Glutamatergic neuron (in vitro differentiated cells): ENCODE data around the gene TMEM35B. TPM values are rescaled to one million over a fixed set of nuclear protein-coding genes. Genes with fewer than 3 reads are reported as not detected.
"Not testable (repeated sequence)": the region's sequence is repeated elsewhere in the genome, so short reads cannot be mapped to it uniquely, and the experiment has no call there.

Source experiments
- DNase-seq: peaks from one replicate; pipeline ENCODE4 v3.0.0; 2022
- H3K27ac Mint-ChIP-seq: one replicate; pipeline ENCODE4 v1.8.0; 2020; ENCODE audit warnings: mild to moderate bottlenecking, mixed read lengths, inconsistent platforms; ENCODE audit not compliant: unreplicated experiment
- H3K27me3 Mint-ChIP-seq: one replicate; pipeline ENCODE4 v1.8.0; 2020; ENCODE audit warnings: mild to moderate bottlenecking, moderate library complexity, mixed read lengths, inconsistent platforms; ENCODE audit not compliant: unreplicated experiment
- H3K36me3 Mint-ChIP-seq: one replicate; pipeline ENCODE4 v1.8.0; 2020; ENCODE audit warnings: mild to moderate bottlenecking, mixed read lengths, inconsistent platforms; ENCODE audit not compliant: unreplicated experiment
- H3K4me1 Mint-ChIP-seq: one replicate; pipeline ENCODE4 v1.8.0; 2020; ENCODE audit warnings: mild to moderate bottlenecking, low read depth, mixed read lengths, inconsistent platforms; ENCODE audit not compliant: unreplicated experiment
- H3K4me3 Mint-ChIP-seq: one replicate; pipeline ENCODE4 v1.8.0; 2020; ENCODE audit warnings: mild to moderate bottlenecking, mixed read lengths, inconsistent platforms; ENCODE audit not compliant: unreplicated experiment
- H3K9me3 Mint-ChIP-seq: one replicate; pipeline ENCODE4 v1.8.0; 2020; ENCODE audit warnings: mild to moderate bottlenecking, moderate library complexity, mixed read lengths, inconsistent platforms; ENCODE audit not compliant: unreplicated experiment
- total RNA-seq: library from RNA; stranded (reverse); fragmentation: NEBNext Ultra II Directional; extraction: Animal tissue kit (Norgen Biotek cat#: 25700); gene quantifications from one replicate; pipeline ENCODE4 v1.2.1, GENCODE V29; 2021; ENCODE audit not compliant: unreplicated experiment
- TF ChIP-seq, protein P1 (sequence below): fragments of 200-600 bp; sonication (generic); IDR thresholded peaks from one replicate; pipeline ENCODE4 v1.5.0; 2021; ENCODE audit not compliant: partially characterized antibody, unreplicated experiment

The TMEM35B gene
- total RNA-seq, 1 donor from 2014 or later: not detected

DNA sequence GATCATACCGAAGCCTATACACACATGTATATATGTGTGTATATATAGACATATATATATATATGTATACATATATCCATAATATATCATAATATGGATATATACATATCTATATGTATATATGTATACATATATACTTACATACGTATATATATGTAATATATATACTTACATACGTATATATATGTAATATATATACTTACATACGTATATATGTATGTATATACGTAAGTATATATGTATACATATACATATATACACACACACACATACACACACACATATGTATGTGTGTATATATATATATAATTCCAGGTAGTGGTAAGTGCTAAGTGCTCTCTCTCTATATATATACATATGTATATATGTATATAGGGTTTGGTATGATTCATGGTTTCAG is 9.7 kb upstream of the TMEM35B start:
- DNase-seq: no peak
- H3K36me3 Mint-ChIP-seq: no peaks in the 10 kb centered on the region
- no peak overlapping the region for H3K27ac Mint-ChIP-seq
- H3K4me3 Mint-ChIP-seq: no peak overlapping the region
- no peaks in the 10 kb centered on the region for H3K9me3 Mint-ChIP-seq
- TF ChIP-seq, protein P1, sequence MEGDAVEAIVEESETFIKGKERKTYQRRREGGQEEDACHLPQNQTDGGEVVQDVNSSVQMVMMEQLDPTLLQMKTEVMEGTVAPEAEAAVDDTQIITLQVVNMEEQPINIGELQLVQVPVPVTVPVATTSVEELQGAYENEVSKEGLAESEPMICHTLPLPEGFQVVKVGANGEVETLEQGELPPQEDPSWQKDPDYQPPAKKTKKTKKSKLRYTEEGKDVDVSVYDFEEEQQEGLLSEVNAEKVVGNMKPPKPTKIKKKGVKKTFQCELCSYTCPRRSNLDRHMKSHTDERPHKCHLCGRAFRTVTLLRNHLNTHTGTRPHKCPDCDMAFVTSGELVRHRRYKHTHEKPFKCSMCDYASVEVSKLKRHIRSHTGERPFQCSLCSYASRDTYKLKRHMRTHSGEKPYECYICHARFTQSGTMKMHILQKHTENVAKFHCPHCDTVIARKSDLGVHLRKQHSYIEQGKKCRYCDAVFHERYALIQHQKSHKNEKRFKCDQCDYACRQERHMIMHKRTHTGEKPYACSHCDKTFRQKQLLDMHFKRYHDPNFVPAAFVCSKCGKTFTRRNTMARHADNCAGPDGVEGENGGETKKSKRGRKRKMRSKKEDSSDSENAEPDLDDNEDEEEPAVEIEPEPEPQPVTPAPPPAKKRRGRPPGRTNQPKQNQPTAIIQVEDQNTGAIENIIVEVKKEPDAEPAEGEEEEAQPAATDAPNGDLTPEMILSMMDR: no peak
- H3K27me3 Mint-ChIP-seq: no peaks in the 10 kb centered on the region
- no peaks in the 10 kb centered on the region for H3K4me1 Mint-ChIP-seq

DNA sequence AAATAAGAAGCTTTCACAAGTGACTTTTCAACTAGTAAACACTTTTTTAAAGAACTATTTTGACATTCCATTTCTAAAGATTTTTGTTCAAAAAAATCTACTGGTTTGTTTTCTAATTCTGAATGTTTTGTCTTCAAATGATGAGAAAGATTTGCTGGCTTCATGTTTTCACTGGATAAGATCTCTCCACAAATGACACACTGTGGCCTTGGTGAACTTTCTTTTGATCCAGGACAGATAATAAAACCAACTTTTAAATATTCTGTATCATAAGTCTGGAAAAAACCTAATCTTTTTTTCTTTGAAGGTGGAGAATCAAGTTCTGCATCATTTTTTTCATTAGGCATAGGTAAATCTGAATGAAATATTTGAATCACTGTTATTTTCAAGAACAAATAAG is 3.4 kb upstream of the TMEM35B start:
- H3K4me3 Mint-ChIP-seq: no peak overlapping the region
- no peak for DNase-seq
- TF ChIP-seq, protein P1: no peak
- peaks cover 3% of the 10 kb centered on the region for H3K9me3 Mint-ChIP-seq
- peaks cover 3% of the 10 kb centered on the region for H3K27me3 Mint-ChIP-seq
- no peaks in the 10 kb centered on the region for H3K36me3 Mint-ChIP-seq
- no peak overlapping the region for H3K27ac Mint-ChIP-seq
- peaks cover 12% of the 10 kb centered on the region for H3K4me1 Mint-ChIP-seq

DNA sequence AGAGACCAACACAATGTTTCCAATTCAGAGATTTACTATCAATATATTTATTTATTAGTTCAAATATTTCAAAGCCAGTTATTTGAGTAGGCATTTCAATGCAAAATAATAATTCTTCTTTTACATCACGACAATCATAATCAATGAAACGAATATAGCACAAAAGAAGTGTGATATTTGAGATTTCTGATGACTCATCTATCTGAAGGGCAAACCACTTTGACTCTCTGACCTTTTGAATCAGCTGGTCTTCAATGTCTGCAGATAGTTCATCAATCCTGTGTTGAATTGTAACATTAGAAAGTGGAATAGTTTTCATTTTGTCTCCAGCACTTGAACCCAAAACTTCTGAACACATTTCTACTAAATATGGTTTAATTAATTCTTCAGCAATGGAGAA is 3.0 kb upstream of the TMEM35B start:
- peaks cover 3% of the 10 kb centered on the region for H3K27me3 Mint-ChIP-seq
- H3K9me3 Mint-ChIP-seq: peaks cover 3% of the 10 kb centered on the region
- no peaks in the 10 kb centered on the region for H3K36me3 Mint-ChIP-seq
- H3K4me1 Mint-ChIP-seq: peaks cover 13% of the 10 kb centered on the region
- no peak for DNase-seq
- TF ChIP-seq, protein P1: no peak
- H3K4me3 Mint-ChIP-seq: no peak overlapping the region
- no peak overlapping the region for H3K27ac Mint-ChIP-seq

DNA sequence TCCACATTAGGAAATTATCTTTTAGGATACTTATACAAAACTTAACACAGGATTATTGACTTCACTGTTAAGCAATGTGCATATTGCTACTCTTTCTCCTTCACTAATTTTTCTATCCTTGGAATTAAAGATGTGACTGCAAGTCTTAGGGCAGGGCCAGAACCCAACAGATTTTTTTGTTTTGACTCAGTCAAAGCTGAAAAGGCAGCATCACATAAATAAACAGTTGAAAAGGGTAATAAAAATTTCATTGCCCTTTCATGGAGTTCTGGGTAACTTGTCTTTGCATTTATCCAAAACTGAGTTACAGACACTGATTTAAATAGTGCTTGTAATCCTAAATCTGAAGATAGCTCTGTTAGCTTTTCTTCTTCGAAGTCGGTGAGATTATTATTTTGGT is 1.9 kb upstream of the TMEM35B start:
- DNase-seq: no peak
- H3K4me1 Mint-ChIP-seq: peaks cover 17% of the 10 kb centered on the region
- TF ChIP-seq, protein P1: no peak
- H3K27ac Mint-ChIP-seq: no peak overlapping the region
- H3K9me3 Mint-ChIP-seq: peaks cover 8% of the 10 kb centered on the region
- H3K4me3 Mint-ChIP-seq: no peak overlapping the region
- no peaks in the 10 kb centered on the region for H3K36me3 Mint-ChIP-seq
- peaks cover 3% of the 10 kb centered on the region for H3K27me3 Mint-ChIP-seq

DNA sequence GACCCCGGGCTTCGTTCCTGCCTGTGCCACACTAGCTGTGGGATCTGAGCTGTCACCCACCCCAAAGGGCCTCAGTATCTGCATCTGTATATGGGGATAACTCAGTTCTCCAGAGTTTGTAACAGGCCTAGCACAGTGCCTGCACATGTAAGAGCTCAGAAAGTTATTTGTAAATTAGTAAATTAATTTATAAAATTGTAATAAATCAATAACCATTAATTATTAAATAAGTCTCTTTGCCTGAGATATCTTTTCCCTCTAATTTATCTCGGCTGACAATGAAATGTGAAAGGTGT is 410 bp upstream of the TMEM35B start:
- not testable (repeated sequence) for DNase-seq, H3K9me3 Mint-ChIP-seq, H3K36me3 Mint-ChIP-seq, H3K27me3 Mint-ChIP-seq, H3K27ac Mint-ChIP-seq
- peaks cover 17% of the 10 kb centered on the region for H3K4me1 Mint-ChIP-seq
- peak overlapping the region; percentile 79 for H3K4me3 Mint-ChIP-seq

DNA sequence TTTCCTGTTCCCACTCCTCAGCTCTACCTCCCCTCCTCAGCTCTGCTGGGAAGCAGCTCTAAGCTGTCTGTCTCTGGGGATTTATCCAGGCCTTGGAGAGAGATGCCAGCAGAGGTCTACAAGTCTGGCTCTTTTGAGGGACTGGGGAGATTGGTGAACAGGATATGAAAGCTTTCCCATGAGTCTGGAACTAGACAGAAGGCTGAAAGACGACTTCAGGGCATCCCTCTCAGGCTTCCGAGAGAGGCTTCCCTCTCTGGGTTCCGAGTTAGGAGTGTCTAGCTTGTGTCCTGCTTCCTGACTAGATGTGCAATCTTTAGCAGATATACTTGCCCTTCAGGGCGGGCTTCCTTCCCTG is 733 bp downstream of the TMEM35B start:
- Mint-ChIP-seq H3K4me3 (peak overlapping the region; percentile 92), H3K27me3 (peaks cover 5% of the 10 kb centered on the region), H3K9me3 (peaks cover 8% of the 10 kb centered on the region), H3K4me1 (peaks cover 17% of the 10 kb centered on the region), H3K27ac (peak overlapping the region; percentile 90), H3K36me3 (no peaks in the 10 kb centered on the region)
- TF ChIP-seq, protein P1: no peak
- no peak for DNase-seq
